WI38 (cell line): ENCODE results near the gene LAMB4.

ENCODE experiments used
- H3K4me3 ChIP-seq: 2 replicates; pipeline ENCODE4 v1.5.1; 2011; ENCODE audit warnings: low read depth, mild to moderate bottlenecking, control low read depth, low read length
- CTCF ChIP-seq: IDR thresholded peaks from 2 replicates; pipeline ENCODE4 v1.5.1; 2012; ENCODE audit warnings: low read depth, mild to moderate bottlenecking, control low read depth, low read length

LAMB4 gene

GRCh38 chr7:107976620-107977019 lies 153.5 kb downstream of the LAMB4 start:
- TF ChIP-seq CTCF = no peak
- H3K4me3 ChIP-seq = no peak overlapping the region

GRCh38 chr7:107975394-107976013 lies 154.7 kb downstream of the LAMB4 start:
- no peak for TF ChIP-seq CTCF
- H3K4me3 ChIP-seq = no peak overlapping the region

- H3K4me3 ChIP-seq = no peak overlapping the region
- no peak for TF ChIP-seq CTCF
Measured at GRCh38 chr7:107973861-107974260, 156.3 kb downstream of the LAMB4 start.
